HFFc6 (cell line): ENCODE measurements around the gene AGMO. TPM values are rescaled to one million over a fixed set of nuclear protein-coding genes. Genes with fewer than 3 reads are reported as not detected.

Experiments
- DNase-seq: peaks from one replicate; pipeline ENCODE4 v3.0.0-alpha.2; 2018
- H3K27ac Mint-ChIP-seq: 2 replicates; pipeline ENCODE4 v1.8.0; 2020; ENCODE audit warnings: mild to moderate bottlenecking, mixed read lengths
- H3K27me3 Mint-ChIP-seq: 2 replicates; pipeline ENCODE4 v1.8.0; 2021; ENCODE audit warnings: mild to moderate bottlenecking, moderate library complexity, mixed read lengths; ENCODE audit not compliant: insufficient read depth
- H3K36me3 Mint-ChIP-seq: 2 replicates; pipeline ENCODE4 v1.8.0; 2021; ENCODE audit warnings: low read depth, mixed read lengths
- H3K4me1 Mint-ChIP-seq: 2 replicates; pipeline ENCODE4 v1.8.0; 2020; ENCODE audit warnings: low read depth, mixed read lengths
- H3K4me3 Mint-ChIP-seq: 2 replicates; pipeline ENCODE4 v1.8.0; 2020; ENCODE audit warnings: mild to moderate bottlenecking, moderate library complexity, mixed read lengths
- H3K9me3 Mint-ChIP-seq: 2 replicates; pipeline ENCODE4 v1.8.0; 2020; ENCODE audit warnings: mild to moderate bottlenecking, mixed read lengths
- CTCF ChIP-seq: fragments of 200-600 bp; sonication (generic); IDR thresholded peaks from 2 replicates; pipeline ENCODE4 v1.5.0; 2021; ENCODE audit warnings: antibody characterized with exemption, mild to moderate bottlenecking
- total RNA-seq, 6 experiments: library from RNA; stranded (reverse); fragmentation: NEBNext Ultra II Directional; extraction: Animal tissue kit (Norgen Biotek cat#: 25700); gene quantifications; 2 replicates in 1 of 6; 3 replicates in 5 of 6; pipeline ENCODE4 v1.2.3, GENCODE V29; 2021

Gene AGMO
- total RNA-seq, 6 experiments from 2014 or later = 0.07 to 0.09 TPM; not detected in 4

GRCh38 chr7:15446722-15447121 lies 115.1 kb downstream of the AGMO start:
- Mint-ChIP-seq H3K27me3 (peaks cover 1% of the 10 kb centered on the region; the same call in 1 of the 2 replicates), H3K4me1 (no peaks in the 10 kb centered on the region), H3K27ac (no peak overlapping the region), H3K36me3 (no peaks in the 10 kb centered on the region), H3K9me3 (no peaks in the 10 kb centered on the region), H3K4me3 (no peak overlapping the region)
- TF ChIP-seq CTCF = no peak
- DNase-seq = no peak

- Mint-ChIP-seq H3K36me3 (no peaks in the 10 kb centered on the region), H3K9me3 (no peaks in the 10 kb centered on the region), H3K27me3 (peaks cover 1% of the 10 kb centered on the region; the same call in 1 of the 2 replicates), H3K4me1 (no peaks in the 10 kb centered on the region), H3K27ac (no peak overlapping the region), H3K4me3 (no peak overlapping the region)
- DNase-seq = no peak
- no peak for TF ChIP-seq CTCF
These were observed 115.5 kb downstream of the AGMO start for GRCh38 chr7:15446280-15446679.

GRCh38 chr7:15441915-15442314 lies 119.9 kb downstream of the AGMO start:
- Mint-ChIP-seq H3K27me3 (peaks cover 1% of the 10 kb centered on the region; the same call in 1 of the 2 replicates), H3K36me3 (no peaks in the 10 kb centered on the region), H3K27ac (no peak overlapping the region)

GRCh38 chr7:15440482-15440881 lies 121.3 kb downstream of the AGMO start:
- TF ChIP-seq CTCF = no peak
- Mint-ChIP-seq H3K27me3 (peaks cover 1% of the 10 kb centered on the region; the same call in 1 of the 2 replicates), H3K27ac (no peak overlapping the region), H3K36me3 (no peaks in the 10 kb centered on the region), H3K4me1 (no peaks in the 10 kb centered on the region), H3K4me3 (no peak overlapping the region), H3K9me3 (no peaks in the 10 kb centered on the region)
- no peak for DNase-seq

More at GRCh38 chr7:15441915-15442314, 119.9 kb downstream of the AGMO start:
- no peak overlapping the region for H3K4me3 Mint-ChIP-seq
- no peaks in the 10 kb centered on the region for H3K9me3 Mint-ChIP-seq
- no peak for DNase-seq
- H3K4me1 Mint-ChIP-seq = no peaks in the 10 kb centered on the region
- no peak for TF ChIP-seq CTCF

GRCh38 chr7:15439853-15440252 lies 122.0 kb downstream of the AGMO start:
- Mint-ChIP-seq H3K9me3 (no peaks in the 10 kb centered on the region), H3K27me3 (peaks cover 1% of the 10 kb centered on the region; the same call in 1 of the 2 replicates), H3K4me1 (no peaks in the 10 kb centered on the region), H3K36me3 (no peaks in the 10 kb centered on the region), H3K27ac (no peak overlapping the region), H3K4me3 (no peak overlapping the region)
- no peak for TF ChIP-seq CTCF
- no peak for DNase-seq

GRCh38 chr7:15433151-15433550 lies 128.7 kb downstream of the AGMO start:
- Mint-ChIP-seq H3K9me3 (no peaks in the 10 kb centered on the region), H3K4me3 (no peak overlapping the region), H3K27me3 (no peaks in the 10 kb centered on the region), H3K4me1 (peaks cover 6% of the 10 kb centered on the region; the same call in 1 of the 2 replicates), H3K36me3 (no peaks in the 10 kb centered on the region), H3K27ac (no peak overlapping the region)
- DNase-seq = no peak
- no peak for TF ChIP-seq CTCF
